HepG2 (cell line): ENCODE data around the gene GINS2. TPM values are rescaled to one million over a fixed set of nuclear protein-coding genes. Genes with fewer than 3 reads are reported as not detected.
A peak's percentile ranks its signal among the peaks of the same experiment; 100 is the strongest.

Experiments
- ATAC-seq: fragments of 200-7000 bp; cut with Tn5 transposase; 3 replicates; pipeline ENCODE4 v1.9.1; 2020; ENCODE audit warnings: mild to moderate bottlenecking, moderate library complexity
- BruUV-seq: library from RNA; stranded (reverse); fragments of 400-500 nt; replicated peaks from 2 replicates; lab custom pipeline; 2021; lab: Mats Ljungman, UMichigan
- CTCF ChIA-PET: fragments of 300-600 bp; formaldehyde crosslinking; extraction: SDS; loops from one replicate; lab custom pipeline; 2021; ENCODE audit warnings: low total read pairs, inconsistent platforms, low intra/inter-chr PET ratio; lab: Yijun Ruan, JAX
- POLR2A ChIA-PET: fragments of 350-600 bp; sonication (Branson Sonifier 250); formaldehyde crosslinking; loops from one replicate; lab custom pipeline; 2020; ENCODE audit warnings: antibody characterized with exemption, inconsistent platforms; lab: Yijun Ruan, JAX
- DNase-seq: peaks from one replicate; pipeline ENCODE4 v3.0.0-alpha.2; 2015; ENCODE audit warnings: low spot score
- FAIRE-seq: peaks from 3 replicates; lab custom pipeline; 2011; peaks lifted over from hg19 to GRCh38; lab: Jason Lieb, UNC
- H2AFZ ChIP-seq: one replicate; pipeline ENCODE4 v1.6.1; 2011; ENCODE audit warnings: low read length, inconsistent platforms
- H3K27ac ChIP-seq: fragments of 300-600 bp; 3 replicates; pipeline ENCODE4 v1.8.0; 2011; ENCODE audit warnings: mixed run types, mild to moderate bottlenecking, mixed read lengths, low read length, inconsistent platforms; ENCODE audit not compliant: insufficient read depth; ENCODE audit errors: extremely low read length
- H3K27me3 ChIP-seq, 2 experiments: fragments of 200-600 bp in 1 of 2; 2 replicates in 1 of 2; 3 replicates in 1 of 2; pipeline versions ENCODE4 v1.6.0 to v1.8.0; 2011; ENCODE audit warnings: low read length in 2 of 2, mild to moderate bottlenecking in 2 of 2, moderate library complexity in 2 of 2, inconsistent platforms in 1 of 2; ENCODE audit not compliant: insufficient read depth in 2 of 2, control insufficient read depth in 1 of 2
- H3K36me3 ChIP-seq, 2 experiments: fragments of 200-600 bp in 1 of 2; replicated peaks in 1 of 2; 2 replicates in 1 of 2; 3 replicates in 1 of 2; pipeline versions ENCODE4 v1.5.1 to v1.8.0; 2011; ENCODE audit warnings: low read length in 2 of 2, inconsistent platforms in 1 of 2; ENCODE audit not compliant: insufficient read depth in 2 of 2, control insufficient read depth in 1 of 2
- H3K4me1 ChIP-seq: 2 replicates; pipeline ENCODE4 v1.5.1; 2012; ENCODE audit warnings: low read length, inconsistent platforms; ENCODE audit not compliant: insufficient read depth
- H3K4me2 ChIP-seq: 2 replicates; pipeline ENCODE4 v1.6.0; 2011; ENCODE audit warnings: low read depth, low read length, inconsistent platforms
- H3K4me3 ChIP-seq, 3 experiments: fragments of 200-600 bp in 1 of 3; sonication (generic), shearing (Covaris generic) in 1 of 3; replicated peaks in 1 of 3; 2 replicates each; pipeline ENCODE4 v1.5.1; 2011 to 2016; ENCODE audit warnings: low read length in 3 of 3, inconsistent platforms in 2 of 3, low read depth in 2 of 3, mild to moderate bottlenecking in 2 of 3, control low read depth in 1 of 3, mixed read lengths in 1 of 3; ENCODE audit not compliant: insufficient read depth in 1 of 3
- H3K79me2 ChIP-seq: one replicate; pipeline ENCODE4 v1.6.1; 2011; ENCODE audit warnings: low read length, inconsistent platforms; ENCODE audit not compliant: insufficient read depth
- H3K9ac ChIP-seq: 2 replicates; pipeline ENCODE4 v1.6.0; 2011; ENCODE audit warnings: mild to moderate bottlenecking, low read depth, low read length, inconsistent platforms; ENCODE audit not compliant: insufficient read depth
- H3K9me3 ChIP-seq: 2 replicates; pipeline ENCODE4 v1.5.1; 2012; ENCODE audit warnings: mild to moderate bottlenecking, low read length
- H4K20me1 ChIP-seq: 2 replicates; pipeline ENCODE4 v1.6.0; 2011; ENCODE audit warnings: inconsistent platforms, mild to moderate bottlenecking, low read length, moderate library complexity; ENCODE audit not compliant: insufficient read depth
- PRDM10 ChIP-seq: sonication (generic); formaldehyde crosslinking; IDR thresholded peaks from 2 replicates; pipeline ENCODE4 v1.4.0; 2020; ENCODE audit warnings: low read depth, missing genetic modification reagents
- PRDM15 ChIP-seq: sonication (generic); formaldehyde crosslinking; IDR thresholded peaks from 2 replicates; pipeline ENCODE4 v1.4.0; 2020; ENCODE audit warnings: missing genetic modification reagents
- SIX4 ChIP-seq: sonication (generic); formaldehyde crosslinking; IDR thresholded peaks from 2 replicates; pipeline ENCODE4 v1.4.0; 2020; ENCODE audit warnings: missing genetic modification reagents
- ZBTB10 ChIP-seq: sonication (generic); formaldehyde crosslinking; IDR thresholded peaks from 2 replicates; pipeline ENCODE4 v1.4.0; 2020; ENCODE audit warnings: missing genetic modification reagents, borderline replicate concordance
- ZNF12 ChIP-seq: sonication (generic); formaldehyde crosslinking; IDR thresholded peaks from 2 replicates; pipeline ENCODE4 v1.5.0; 2020; ENCODE audit warnings: missing genetic modification reagents
- ZNF274 ChIP-seq: sonication (generic); formaldehyde crosslinking; IDR thresholded peaks from 2 replicates; pipeline ENCODE4 v1.5.1; 2020; ENCODE audit warnings: mild to moderate bottlenecking, missing genetic modification reagents
- ZNF33B ChIP-seq: sonication (generic); formaldehyde crosslinking; IDR thresholded peaks from 2 replicates; pipeline ENCODE4 v1.5.1; 2020; ENCODE audit warnings: mild to moderate bottlenecking, missing genetic modification reagents
- ZNF777 ChIP-seq: sonication (generic); formaldehyde crosslinking; IDR thresholded peaks from 2 replicates; pipeline ENCODE4 v1.4.0; 2020; ENCODE audit warnings: missing genetic modification reagents
- WGBS: methylation state at CpG from one replicate; pipeline ENCODE4 v1.1.6; 2017; ENCODE audit warnings: low lambda C conversion rate; 5-methylcytosine and 5-hydroxymethylcytosine counted together
- in situ Hi-C: cut with HindIII; loops from 2 replicates; pipeline ENCODE4 v1.10.0; 2017; ENCODE audit warnings: low pct_unique_long_range_greater_than_20kb; ENCODE audit not compliant: extremely low pct_ligation_motif_present
- intact Hi-C: fragments of 100-400 bp; cut with micrococcal nuclease; formaldehyde crosslinking; loops from one replicate; pipeline ENCODE4 v1.10.0; 2022; ENCODE audit not compliant: unreplicated experiment
- polyA plus RNA-seq, 8 experiments: library from polyadenylated mRNA; depleted of rRNA in 3 of 8; stranded (reverse) in 7 of 8; unstranded in 1 of 8; fragments of >200 nt; fragmentation: Illumina TruSeq in 4 of 8; extraction: Trizol in 4 of 8; gene quantifications; 2 replicates each; pipeline versions ENCODE4 v1.2.1 to v1.2.3, GENCODE V29; 2011 to 2016; ENCODE audit warnings: low read depth in 4 of 8, missing spikeins in 1 of 8, mixed read lengths in 1 of 8; ENCODE audit not compliant: insufficient read depth in 1 of 8
- total RNA-seq, 5 experiments: library from RNA; depleted of rRNA; stranded (reverse); fragments of >200 nt; fragmentation: Illumina TruSeq; extraction: Trizol; gene quantifications; 2 replicates each; pipeline ENCODE4 v1.2.3, GENCODE V29; 2016; ENCODE audit warnings: low read depth in 1 of 5

The GINS2 gene
- total and polyA plus RNA-seq, 2 of the 13 experiments (the other 11 are each of a cell fraction or from before 2014, with no cell fraction given) = 10.6 to 48.3 TPM

GRCh38 chr16:85722128-85722893, 33.6 kb upstream of the GINS2 start:
- Histone ChIP-seq H3K4me1 (peaks cover 18% of the 10 kb centered on the region), H3K4me3 (no peak overlapping the region), H4K20me1 (peaks cover 3% of the 10 kb centered on the region; the same call in 1 of the 2 replicates), H3K36me3 (no peaks in the 10 kb centered on the region), H3K9me3 (no peaks in the 10 kb centered on the region), H3K79me2 (no peaks in the 10 kb centered on the region), H2AFZ (no peak overlapping the region), H3K27ac (no peak overlapping the region), H3K27me3 (peaks cover 3 to 12% of the 10 kb centered on the region in 2 experiments; a peak in 3 of 5 replicates), H3K9ac (no peak overlapping the region), H3K4me2 (no peak overlapping the region)
- ChIA-PET POLR2A (no interaction called here), CTCF (no interaction called here)
- FAIRE-seq (no peak), DNase-seq (no peak), ATAC-seq (no peak)
- no TSS peak for BruUV-seq
- in situ Hi-C loops (no loop called here), intact Hi-C loops (no loop called here)
- 38% methylated on average over 18 of the region's 20 CpGs for WGBS
- TF ChIP-seq ZNF33B (CRISPR knock-in tag) (no peak), ZNF777 (CRISPR knock-in tag) (no peak), PRDM15 (CRISPR knock-in tag) (no peak), ZNF12 (no peak), SIX4 (CRISPR knock-in tag) (no peak), ZNF274 (0 out of 2 replicates have a peak, but pooled peaks have one; percentile 22), ZBTB10 (CRISPR knock-in tag) (no peak), PRDM10 (CRISPR knock-in tag) (no peak)
